ENCODE results near the gene KRTAP17-1.

GRCh38 chr17:41333098-41333497, 17.6 kb upstream of the KRTAP17-1 start:
- TF ChIP-seq CTCF (IDR thresholded peaks at IDR 0.05) (no peak), POLR2A (IDR thresholded peaks at IDR 0.05) (no peak), POLR2AphosphoS5 (IDR thresholded peaks at IDR 0.05) (no peak)

Measured in breast epithelium (tissue), 3 donors.